Measurements from ENCODE around the gene VPS13D. TPM values are rescaled to one million over a fixed set of nuclear protein-coding genes. Genes with fewer than 3 reads are reported as not detected.

The VPS13D gene
- total and polyA plus RNA-seq, 2 of the 4 experiments (the other 2 are of a cell fraction): 9.0 to 16.3 TPM

DNA sequence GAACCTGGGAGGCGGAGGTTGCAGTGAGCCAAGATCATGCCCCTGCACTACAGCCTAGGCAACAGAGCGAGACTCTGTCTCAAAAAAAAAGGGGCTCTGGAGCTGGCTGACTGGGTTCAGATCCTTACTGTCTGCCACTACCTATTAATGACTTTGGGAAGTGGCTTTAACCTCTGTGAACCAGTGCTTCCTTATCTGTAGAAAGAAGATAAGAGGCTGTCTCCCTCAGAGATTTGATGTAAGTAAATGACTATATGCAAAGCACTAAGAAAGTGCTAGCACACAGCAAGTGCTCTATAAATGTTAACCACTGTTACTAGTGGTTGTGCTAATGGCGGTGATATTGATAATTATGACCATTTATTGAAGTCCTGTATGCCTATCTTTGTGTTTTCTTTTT lies 94.6 kb downstream of the VPS13D start:
- H3K79me1 ChIP-seq (ENCODE audit: low read depth in 1 of 2, low read length in 2 of 2): no peaks in the 10 kb centered on the region
- no peak overlapping the region for H2BK120ac ChIP-seq (ENCODE audit: low read depth, low read length)
- H3K9me1 ChIP-seq (ENCODE audit: insufficient read depth, low read length): no peaks in the 10 kb centered on the region
- H3K23ac ChIP-seq (ENCODE audit: low read depth, low read length): no peak overlapping the region
- intact Hi-C loops (cut with micrococcal nuclease) (no loop called here), in situ Hi-C loops (cut with MboI; ENCODE audit: low sequenced_read_pairs) (no loop called here), dilution Hi-C loops (cut with HindIII; ENCODE audit: low sequenced_read_pairs, unreplicated experiment) (no loop called here)
- H2AK5ac ChIP-seq (ENCODE audit: low read depth, low read length): no peak overlapping the region
- H3K4me1 ChIP-seq (ENCODE audit: control insufficient read depth, insufficient read depth, low read length): no peaks in the 10 kb centered on the region
- TF ChIP-seq BHLHE40 (IDR thresholded peaks at IDR 0.05; ENCODE audit: low read depth, low read length) (no peak), CHD1 (IDR thresholded peaks at IDR 0.05; ENCODE audit: low read depth, low read length) (no peak), MAZ (IDR thresholded peaks at IDR 0.05; ENCODE audit: borderline replicate concordance, low read depth, low read length) (no peak), MAFK (IDR thresholded peaks at IDR 0.05; ENCODE audit: low read depth, low read length) (no peak), RCOR1 (IDR thresholded peaks at IDR 0.05; ENCODE audit: insufficient replicate concordance, low read length) (no peak), SMC3 (IDR thresholded peaks at IDR 0.05; ENCODE audit: low read depth, low read length) (no peak), RAD21 (IDR thresholded peaks at IDR 0.05; ENCODE audit: low read length) (no peak), MXI1 (IDR thresholded peaks at IDR 0.05; ENCODE audit: borderline replicate concordance, low read depth, low read length) (no peak), POLR2A (IDR thresholded peaks at IDR 0.05; ENCODE audit: low read depth, low read length) (no peak), RFX5 (IDR thresholded peaks at IDR 0.05; ENCODE audit: low read depth, low read length) (no peak)
- TF ChIP-seq, protein P1, sequence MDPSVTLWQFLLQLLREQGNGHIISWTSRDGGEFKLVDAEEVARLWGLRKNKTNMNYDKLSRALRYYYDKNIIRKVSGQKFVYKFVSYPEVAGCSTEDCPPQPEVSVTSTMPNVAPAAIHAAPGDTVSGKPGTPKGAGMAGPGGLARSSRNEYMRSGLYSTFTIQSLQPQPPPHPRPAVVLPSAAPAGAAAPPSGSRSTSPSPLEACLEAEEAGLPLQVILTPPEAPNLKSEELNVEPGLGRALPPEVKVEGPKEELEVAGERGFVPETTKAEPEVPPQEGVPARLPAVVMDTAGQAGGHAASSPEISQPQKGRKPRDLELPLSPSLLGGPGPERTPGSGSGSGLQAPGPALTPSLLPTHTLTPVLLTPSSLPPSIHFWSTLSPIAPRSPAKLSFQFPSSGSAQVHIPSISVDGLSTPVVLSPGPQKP (IDR thresholded peaks at IDR 0.05; ENCODE audit: borderline replicate concordance, low read depth, low read length): no peak
- TF ChIP-seq, protein P2, sequence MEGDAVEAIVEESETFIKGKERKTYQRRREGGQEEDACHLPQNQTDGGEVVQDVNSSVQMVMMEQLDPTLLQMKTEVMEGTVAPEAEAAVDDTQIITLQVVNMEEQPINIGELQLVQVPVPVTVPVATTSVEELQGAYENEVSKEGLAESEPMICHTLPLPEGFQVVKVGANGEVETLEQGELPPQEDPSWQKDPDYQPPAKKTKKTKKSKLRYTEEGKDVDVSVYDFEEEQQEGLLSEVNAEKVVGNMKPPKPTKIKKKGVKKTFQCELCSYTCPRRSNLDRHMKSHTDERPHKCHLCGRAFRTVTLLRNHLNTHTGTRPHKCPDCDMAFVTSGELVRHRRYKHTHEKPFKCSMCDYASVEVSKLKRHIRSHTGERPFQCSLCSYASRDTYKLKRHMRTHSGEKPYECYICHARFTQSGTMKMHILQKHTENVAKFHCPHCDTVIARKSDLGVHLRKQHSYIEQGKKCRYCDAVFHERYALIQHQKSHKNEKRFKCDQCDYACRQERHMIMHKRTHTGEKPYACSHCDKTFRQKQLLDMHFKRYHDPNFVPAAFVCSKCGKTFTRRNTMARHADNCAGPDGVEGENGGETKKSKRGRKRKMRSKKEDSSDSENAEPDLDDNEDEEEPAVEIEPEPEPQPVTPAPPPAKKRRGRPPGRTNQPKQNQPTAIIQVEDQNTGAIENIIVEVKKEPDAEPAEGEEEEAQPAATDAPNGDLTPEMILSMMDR (conservative IDR thresholded peaks at IDR 0.05; ENCODE audit: low read depth, low read length): no peak
- TF ChIP-seq, protein P3, sequence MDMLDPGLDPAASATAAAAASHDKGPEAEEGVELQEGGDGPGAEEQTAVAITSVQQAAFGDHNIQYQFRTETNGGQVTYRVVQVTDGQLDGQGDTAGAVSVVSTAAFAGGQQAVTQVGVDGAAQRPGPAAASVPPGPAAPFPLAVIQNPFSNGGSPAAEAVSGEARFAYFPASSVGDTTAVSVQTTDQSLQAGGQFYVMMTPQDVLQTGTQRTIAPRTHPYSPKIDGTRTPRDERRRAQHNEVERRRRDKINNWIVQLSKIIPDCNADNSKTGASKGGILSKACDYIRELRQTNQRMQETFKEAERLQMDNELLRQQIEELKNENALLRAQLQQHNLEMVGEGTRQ (IDR thresholded peaks at IDR 0.05; ENCODE audit: low read depth, low read length): no peak
- no peak overlapping the region for H3K4ac ChIP-seq (ENCODE audit: low read depth, low read length)
- no peak overlapping the region for H4K8ac ChIP-seq (ENCODE audit: low read depth in 2 of 2, low read length in 2 of 2)
- H2BK5ac ChIP-seq (ENCODE audit: low read depth, low read length, poor library complexity, severe bottlenecking): no peak overlapping the region
- no peak overlapping the region for H3K9ac ChIP-seq (ENCODE audit: low read depth, low read length)
- H4K5ac ChIP-seq (ENCODE audit: low read depth, low read length): no peak overlapping the region
- no peak overlapping the region for H3K14ac ChIP-seq (replicated peaks; ENCODE audit: low read depth, low read length)
- H2AK9ac ChIP-seq (replicated peaks; ENCODE audit: low read depth, low read length, poor library complexity): no peak overlapping the region
- H4K20me1 ChIP-seq (ENCODE audit: insufficient read depth, low read length): no peaks in the 10 kb centered on the region
- no peak overlapping the region for H2BK20ac ChIP-seq (ENCODE audit: low read depth, low read length)
- no peaks in the 10 kb centered on the region for H3K27me3 ChIP-seq (ENCODE audit: control insufficient read depth, insufficient read depth, low read length)
- ATAC-seq (ENCODE audit: low read depth): no peak
- no peak overlapping the region for H4K91ac ChIP-seq (ENCODE audit: insufficient read depth, low read depth, low read length)
- peaks cover 39% of the 10 kb centered on the region for H3K36me3 ChIP-seq (ENCODE audit: control insufficient read depth, insufficient read depth, low read length)
- WGBS, 2 experiments (ENCODE audit: extremely low coverage in 2 of 2, insufficient read length in 1 of 2): no CpG with 5 or more reads among the region's 3 CpGs
- no peak overlapping the region for H2BK15ac ChIP-seq (ENCODE audit: low read depth, low read length)
- no TSS peak for BruUV-seq (replicated peaks)
- H3K4me2 ChIP-seq (ENCODE audit: low read depth, low read length): no peak overlapping the region
- ChIA-PET POLR2A (ENCODE audit: unreplicated experiment) (no interaction called here), CTCF (no interaction called here)
- no peak overlapping the region for H3K4me3 ChIP-seq (ENCODE audit: insufficient read depth, low read depth, low read length)
- no peaks in the 10 kb centered on the region for H3K9me3 ChIP-seq (ENCODE audit: control insufficient read depth, insufficient read depth, low read length)
- no peak overlapping the region for H2AFZ ChIP-seq (replicated peaks; ENCODE audit: low read length, poor library complexity)
- no peak overlapping the region for H3K56ac ChIP-seq (ENCODE audit: extremely low read depth, insufficient read depth, low read length)
- no peak overlapping the region for H3K27ac ChIP-seq (ENCODE audit: insufficient read depth, low read length)
- no peak for DNase-seq
- no peak overlapping the region for H3K18ac ChIP-seq (ENCODE audit: low read depth, low read length)
